ENCODE data around the gene SPDL1.

The SPDL1 gene

DNA sequence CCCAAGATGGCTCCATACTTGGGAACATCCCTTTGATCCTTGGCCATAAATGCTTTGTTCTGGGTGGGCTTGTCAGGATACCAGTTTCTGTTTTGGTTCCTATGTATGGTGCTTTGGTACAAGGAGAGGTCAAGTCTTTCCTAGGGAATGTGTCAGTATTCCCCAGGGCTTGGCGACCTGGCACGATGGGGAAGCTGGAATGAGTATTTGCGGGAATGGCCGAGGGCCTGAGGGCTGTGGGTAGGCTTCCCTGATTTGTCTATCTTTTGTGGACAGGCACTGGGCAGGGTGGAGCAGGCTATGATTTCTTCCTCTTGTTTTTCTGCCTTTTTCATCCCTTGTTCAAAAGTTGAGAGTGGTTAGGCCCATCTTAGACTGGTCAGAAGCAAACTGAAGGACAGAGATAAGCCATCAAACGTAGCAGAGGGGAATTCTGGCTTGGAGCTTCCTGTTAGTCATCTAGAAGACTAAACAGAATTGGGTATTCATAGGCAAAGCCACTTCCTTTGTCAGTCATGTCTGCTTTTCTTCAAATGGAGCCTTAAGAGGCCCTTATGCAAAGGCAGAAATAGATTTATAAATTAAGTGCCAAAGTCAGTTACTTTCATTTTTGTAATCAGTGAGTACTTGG is 67.2 kb downstream of the SPDL1 start:
- Histone ChIP-seq H3K4me1 (ENCODE audit: insufficient read depth, low read length) (0 out of 2 replicates have a peak, but pooled peaks cover 4% of the 10 kb centered on the region), H3K27me3 (ENCODE audit: insufficient read depth, low read length) (no peaks in the 10 kb centered on the region), H3K36me3 (ENCODE audit: insufficient read depth, low read depth, low read length) (no peaks in the 10 kb centered on the region), H3K9ac (ENCODE audit: low read depth, low read length) (no peak overlapping the region), H3K9me3 (ENCODE audit: insufficient read depth, low read depth, low read length) (no peaks in the 10 kb centered on the region), H3K27ac (ENCODE audit: low read length) (no peak overlapping the region), H3K4me3 (ENCODE audit: low read length) (no peak overlapping the region)

DNA sequence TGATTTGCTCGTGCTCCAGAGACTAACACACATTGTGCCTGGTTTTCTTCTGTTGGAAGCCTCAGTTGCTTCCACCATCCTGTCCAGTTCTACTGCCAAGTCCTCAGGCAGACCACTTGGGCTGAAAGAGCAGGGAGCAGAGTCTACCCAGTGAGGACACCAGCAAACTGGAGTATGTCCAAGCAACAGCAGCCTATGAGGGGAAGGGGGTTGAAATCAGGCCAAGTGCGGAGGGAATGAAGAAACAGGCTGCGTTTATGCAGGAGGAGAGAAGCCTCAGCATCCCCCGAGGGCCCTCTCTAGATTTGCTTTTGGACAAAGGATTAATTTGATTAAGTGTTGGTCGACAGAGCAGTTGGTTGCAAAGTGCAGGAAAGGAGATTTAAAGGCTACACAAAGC is 68.0 kb downstream of the SPDL1 start:
- H3K9ac ChIP-seq (ENCODE audit: low read depth, low read length): no peak overlapping the region

DNA sequence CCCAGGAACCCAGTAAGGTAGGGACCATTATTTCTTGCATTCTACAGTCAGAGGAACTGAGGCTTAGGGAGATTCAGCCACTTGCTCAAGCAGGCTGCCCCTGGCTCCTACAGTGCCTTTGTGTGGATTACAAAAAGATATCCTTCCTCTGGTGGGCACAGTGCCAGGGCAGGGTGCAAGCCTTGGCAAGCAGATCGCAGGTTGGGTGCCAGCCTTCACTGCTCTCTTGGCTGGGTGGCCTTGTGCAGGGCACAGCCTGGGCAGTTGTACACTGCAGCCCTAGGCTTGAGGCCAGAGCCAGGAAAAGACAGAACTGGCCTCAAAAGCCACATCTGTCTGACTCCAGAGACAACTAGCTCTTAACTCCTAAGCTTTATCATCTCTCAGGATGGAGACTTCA is 68.5 kb downstream of the SPDL1 start:
- no peak overlapping the region for H3K27ac ChIP-seq (ENCODE audit: low read length)
- H3K4me1 ChIP-seq (ENCODE audit: insufficient read depth, low read length): 0 out of 2 replicates have a peak, but pooled peaks cover 4% of the 10 kb centered on the region
- H3K36me3 ChIP-seq (ENCODE audit: insufficient read depth, low read depth, low read length): no peaks in the 10 kb centered on the region
- no peak overlapping the region for H3K9ac ChIP-seq (ENCODE audit: low read depth, low read length)
- no peaks in the 10 kb centered on the region for H3K27me3 ChIP-seq (ENCODE audit: insufficient read depth, low read length)
- H3K9me3 ChIP-seq (ENCODE audit: insufficient read depth, low read depth, low read length): no peaks in the 10 kb centered on the region
- no peak overlapping the region for H3K4me3 ChIP-seq (ENCODE audit: low read length)

More for the DNA sequence above, 68.0 kb downstream of the SPDL1 start:
- Histone ChIP-seq H3K4me3 (ENCODE audit: low read length) (no peak overlapping the region), H3K27me3 (ENCODE audit: insufficient read depth, low read length) (no peaks in the 10 kb centered on the region), H3K36me3 (ENCODE audit: insufficient read depth, low read depth, low read length) (no peaks in the 10 kb centered on the region), H3K4me1 (ENCODE audit: insufficient read depth, low read length) (0 out of 2 replicates have a peak, but pooled peaks cover 4% of the 10 kb centered on the region), H3K27ac (ENCODE audit: low read length) (no peak overlapping the region), H3K9me3 (ENCODE audit: insufficient read depth, low read depth, low read length) (no peaks in the 10 kb centered on the region)

DNA sequence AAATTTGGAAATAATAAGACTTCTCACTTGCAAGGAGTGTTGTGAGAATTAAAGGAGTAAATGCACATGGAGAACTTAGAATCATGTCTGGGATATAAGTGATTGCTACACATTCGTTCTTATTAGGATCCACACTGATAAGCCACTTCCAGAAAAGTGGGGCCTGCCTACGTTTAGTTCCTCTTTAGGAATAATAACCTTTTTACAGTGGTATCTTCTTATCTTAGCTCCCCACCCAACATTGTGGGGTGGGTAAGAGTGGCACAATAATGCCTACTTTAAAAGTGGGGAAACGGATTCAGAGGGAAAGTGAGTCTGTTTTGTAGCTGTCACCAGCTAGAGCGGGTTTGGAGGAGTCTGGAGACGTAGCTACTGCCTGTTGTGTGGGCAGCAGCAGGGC is 69.5 kb downstream of the SPDL1 start:
- H3K4me1 ChIP-seq (ENCODE audit: insufficient read depth, low read length): 0 out of 2 replicates have a peak, but pooled peaks cover 4% of the 10 kb centered on the region
- H3K9ac ChIP-seq (ENCODE audit: low read depth, low read length): no peak overlapping the region
- no peak overlapping the region for H3K27ac ChIP-seq (ENCODE audit: low read length)
- no peaks in the 10 kb centered on the region for H3K36me3 ChIP-seq (ENCODE audit: insufficient read depth, low read depth, low read length)
- H3K9me3 ChIP-seq (ENCODE audit: insufficient read depth, low read depth, low read length): no peaks in the 10 kb centered on the region
- no peaks in the 10 kb centered on the region for H3K27me3 ChIP-seq (ENCODE audit: insufficient read depth, low read length)
- H3K4me3 ChIP-seq (ENCODE audit: low read length): no peak overlapping the region

Measured in iPS-20b (cell line).